Astrocyte (in vitro differentiated cells and primary cell): ENCODE data around the gene PIK3CB. TPM values are rescaled to one million over a fixed set of nuclear protein-coding genes. Genes with fewer than 3 reads are reported as not detected.
"Not testable (repeated sequence)": the region's sequence is repeated elsewhere in the genome, so short reads cannot be mapped to it uniquely, and the experiment has no call there.

Experiments used
- DNase-seq: peaks from one replicate; pipeline ENCODE4 v3.0.0-alpha.2; 2010; ENCODE audit warnings: low read depth
- FAIRE-seq: peaks from 2 replicates; lab custom pipeline; 2011; peaks lifted over from hg19 to GRCh38; lab: Jason Lieb, UNC
- H2AFZ ChIP-seq: 2 replicates; pipeline ENCODE4 v1.6.0; 2012; ENCODE audit warnings: low read depth, low read length, inconsistent platforms
- H3K27ac ChIP-seq: 2 replicates; pipeline ENCODE4 v1.5.1; 2011; ENCODE audit warnings: low read depth, low read length, inconsistent platforms
- H3K27me3 ChIP-seq: 2 replicates; pipeline ENCODE4 v1.6.0; 2011; ENCODE audit warnings: low read length, inconsistent platforms; ENCODE audit not compliant: insufficient read depth
- H3K36me3 ChIP-seq: 2 replicates; pipeline ENCODE4 v1.5.1; 2011; ENCODE audit warnings: low read length, inconsistent platforms; ENCODE audit not compliant: insufficient read depth
- H3K4me1 ChIP-seq: 2 replicates; pipeline ENCODE4 v1.5.1; 2011; ENCODE audit warnings: low read length, inconsistent platforms; ENCODE audit not compliant: insufficient read depth
- H3K4me2 ChIP-seq: 2 replicates; pipeline ENCODE4 v1.6.0; 2012; ENCODE audit warnings: low read length, inconsistent platforms
- H3K4me3 ChIP-seq: 2 replicates; pipeline ENCODE4 v1.5.1; 2011; ENCODE audit warnings: low read depth, mild to moderate bottlenecking, low read length, inconsistent platforms; ENCODE audit not compliant: insufficient read depth
- H3K79me2 ChIP-seq: 2 replicates; pipeline ENCODE4 v1.6.0; 2012; ENCODE audit warnings: mild to moderate bottlenecking, low read length, inconsistent platforms; ENCODE audit not compliant: insufficient read depth
- H3K9ac ChIP-seq: 2 replicates; pipeline ENCODE4 v1.6.0; 2012; ENCODE audit warnings: mild to moderate bottlenecking, low read length, inconsistent platforms
- H3K9me3 ChIP-seq: 2 replicates; pipeline ENCODE4 v1.5.1; 2012; ENCODE audit warnings: low read depth, mild to moderate bottlenecking, low read length, inconsistent platforms; ENCODE audit not compliant: insufficient read depth
- H4K20me1 ChIP-seq: 2 replicates; pipeline ENCODE4 v1.6.0; 2012; ENCODE audit warnings: low read length, inconsistent platforms; ENCODE audit not compliant: insufficient read depth
- H3K27ac Mint-ChIP-seq: one replicate; pipeline ENCODE4 v1.8.0; 2021; ENCODE audit warnings: mild to moderate bottlenecking, mixed read lengths; ENCODE audit not compliant: unreplicated experiment
- H3K27me3 Mint-ChIP-seq: one replicate; pipeline ENCODE4 v1.8.0; 2021; ENCODE audit warnings: low read depth, mixed read lengths; ENCODE audit not compliant: unreplicated experiment
- H3K36me3 Mint-ChIP-seq: one replicate; pipeline ENCODE4 v1.8.0; 2021; ENCODE audit warnings: low read depth, mixed read lengths; ENCODE audit not compliant: unreplicated experiment
- H3K4me1 Mint-ChIP-seq: one replicate; pipeline ENCODE4 v1.8.0; 2021; ENCODE audit warnings: low read depth, mixed read lengths; ENCODE audit not compliant: unreplicated experiment
- H3K4me3 Mint-ChIP-seq: one replicate; pipeline ENCODE4 v1.8.0; 2021; ENCODE audit warnings: mild to moderate bottlenecking, moderate library complexity, mixed read lengths; ENCODE audit not compliant: unreplicated experiment
- H3K9me3 Mint-ChIP-seq: one replicate; pipeline ENCODE4 v1.8.0; 2021; ENCODE audit warnings: mild to moderate bottlenecking, mixed read lengths; ENCODE audit not compliant: unreplicated experiment
- CTCF ChIP-seq: IDR thresholded peaks from 2 replicates; pipeline ENCODE4 v1.5.1; 2011; ENCODE audit warnings: low read depth, mild to moderate bottlenecking, inconsistent platforms, low read length, moderate library complexity; ENCODE audit not compliant: insufficient read depth
- EZH2 ChIP-seq: IDR thresholded peaks from 2 replicates; pipeline ENCODE4 v1.6.1; 2012; ENCODE audit warnings: mild to moderate bottlenecking, low read length, inconsistent platforms; ENCODE audit not compliant: insufficient read depth
- total RNA-seq: library from RNA; stranded (reverse); gene quantifications from 2 replicates; pipeline ENCODE4 v1.2.1, GENCODE V29; 2021

The PIK3CB gene
- total RNA-seq, 1 donor from 2014 or later, result 24.8 TPM

GRCh38 chr3:138835846-138836245, 1.1 kb upstream of the PIK3CB start:
- not testable (repeated sequence) for H3K36me3 ChIP-seq, FAIRE-seq, H3K9me3 ChIP-seq, H3K4me3 Mint-ChIP-seq, H3K36me3 Mint-ChIP-seq, H2AFZ ChIP-seq, H3K27ac Mint-ChIP-seq, H3K4me2 ChIP-seq, H3K27me3 ChIP-seq, H3K27ac ChIP-seq, DNase-seq, H3K9ac ChIP-seq, H3K9me3 Mint-ChIP-seq, H3K4me1 ChIP-seq, H3K27me3 Mint-ChIP-seq, H3K4me3 ChIP-seq, H3K4me1 Mint-ChIP-seq
- peaks cover 14% of the 10 kb centered on the region for H4K20me1 ChIP-seq
- peaks cover 31% of the 10 kb centered on the region for H3K79me2 ChIP-seq

GRCh38 chr3:138835397-138835757, 649 bp upstream of the PIK3CB start:
- DNase-seq, result no peak
- H3K27me3 Mint-ChIP-seq, result no peaks in the 10 kb centered on the region
- Histone ChIP-seq H3K27me3 (no peaks in the 10 kb centered on the region), H2AFZ (peak overlapping the region; percentile 98), H3K9me3 (no peaks in the 10 kb centered on the region), H3K36me3 (no peaks in the 10 kb centered on the region), H3K79me2 (peaks cover 32% of the 10 kb centered on the region), H3K4me1 (peaks cover 6% of the 10 kb centered on the region), H4K20me1 (peaks cover 14% of the 10 kb centered on the region), H3K4me2 (peak overlapping the region; percentile 87), H3K27ac (peak overlapping the region; percentile 88), H3K9ac (peak overlapping the region; percentile 91), H3K4me3 (peak overlapping the region; percentile 79)
- H3K9me3 Mint-ChIP-seq, result no peaks in the 10 kb centered on the region
- FAIRE-seq, result no peak
- TF ChIP-seq EZH2 (no peak), CTCF (no peak)
- H3K36me3 Mint-ChIP-seq, result no peaks in the 10 kb centered on the region
- H3K27ac Mint-ChIP-seq, result peak overlapping the region; percentile 99
- H3K4me3 Mint-ChIP-seq, result peak overlapping the region; percentile 98
- peaks cover 6% of the 10 kb centered on the region for H3K4me1 Mint-ChIP-seq

GRCh38 chr3:138833899-138834595, 681 bp downstream of the PIK3CB start:
- H2AFZ ChIP-seq, result peak overlapping the region; percentile 93

GRCh38 chr3:138832473-138833057, 2.2 kb downstream of the PIK3CB start:
- H3K36me3 Mint-ChIP-seq, H2AFZ ChIP-seq, H3K27me3 Mint-ChIP-seq, H3K9me3 Mint-ChIP-seq, H3K4me2 ChIP-seq, H3K4me3 ChIP-seq, H3K9ac ChIP-seq, H3K27ac Mint-ChIP-seq, H3K4me3 Mint-ChIP-seq, H3K27ac ChIP-seq, H3K27me3 ChIP-seq, H3K4me1 ChIP-seq, H3K9me3 ChIP-seq, FAIRE-seq, H3K4me1 Mint-ChIP-seq, DNase-seq, H3K36me3 ChIP-seq: not testable (repeated sequence)
- peaks cover 56% of the 10 kb centered on the region for H3K79me2 ChIP-seq
- peaks cover 17% of the 10 kb centered on the region for H4K20me1 ChIP-seq

More at GRCh38 chr3:138833899-138834595, 681 bp downstream of the PIK3CB start:
- H3K4me1 Mint-ChIP-seq, result peaks cover 6% of the 10 kb centered on the region
- Histone ChIP-seq H3K27ac (peak overlapping the region; percentile 38), H3K4me2 (peak overlapping the region; percentile 87), H3K4me3 (peak overlapping the region; percentile 79), H4K20me1 (peaks cover 17% of the 10 kb centered on the region), H3K9ac (peak overlapping the region; percentile 91), H3K27me3 (no peaks in the 10 kb centered on the region), H3K79me2 (peaks cover 46% of the 10 kb centered on the region), H3K4me1 (peaks cover 6% of the 10 kb centered on the region), H3K9me3 (no peaks in the 10 kb centered on the region), H3K36me3 (no peaks in the 10 kb centered on the region)
- no peaks in the 10 kb centered on the region for H3K9me3 Mint-ChIP-seq
- TF ChIP-seq CTCF (no peak), EZH2 (no peak)
- H3K4me3 Mint-ChIP-seq, result peak overlapping the region; percentile 89
- no peaks in the 10 kb centered on the region for H3K27me3 Mint-ChIP-seq
- H3K36me3 Mint-ChIP-seq, result no peaks in the 10 kb centered on the region
- FAIRE-seq (no peak), DNase-seq (no peak)
- H3K27ac Mint-ChIP-seq, result peak overlapping the region; percentile 30
